ENCODE results near the gene ZFR. TPM values are rescaled to one million over a fixed set of nuclear protein-coding genes. Genes with fewer than 3 reads are reported as not detected.

ZFR gene
- polyA plus RNA-seq, 2 of the 4 experiments (the other 2 are of a cell fraction): 65.6 to 107 TPM

GRCh38 chr5:32455311-32455710 lies 10.8 kb upstream of the ZFR start:
- Histone ChIP-seq H3K4me1 (no peaks in the 10 kb centered on the region), H3K4me2 (no peak overlapping the region), H3K9me3 (no peaks in the 10 kb centered on the region), H3K27ac (no peak overlapping the region), H3K4me3 (no peak overlapping the region)
- CTCF ChIA-PET: interaction anchor here (1.6 kb wide), 1 partner anchor 35 kb away, joined by 6 read pairs; no protein-coding TSS in a partner anchor
- DNase-seq (ENCODE audit: low read depth in 1 of 2, low spot score in 1 of 2) (no peak), ATAC-seq (no peak), FAIRE-seq (no peak)
- TF ChIP-seq, protein P1, sequence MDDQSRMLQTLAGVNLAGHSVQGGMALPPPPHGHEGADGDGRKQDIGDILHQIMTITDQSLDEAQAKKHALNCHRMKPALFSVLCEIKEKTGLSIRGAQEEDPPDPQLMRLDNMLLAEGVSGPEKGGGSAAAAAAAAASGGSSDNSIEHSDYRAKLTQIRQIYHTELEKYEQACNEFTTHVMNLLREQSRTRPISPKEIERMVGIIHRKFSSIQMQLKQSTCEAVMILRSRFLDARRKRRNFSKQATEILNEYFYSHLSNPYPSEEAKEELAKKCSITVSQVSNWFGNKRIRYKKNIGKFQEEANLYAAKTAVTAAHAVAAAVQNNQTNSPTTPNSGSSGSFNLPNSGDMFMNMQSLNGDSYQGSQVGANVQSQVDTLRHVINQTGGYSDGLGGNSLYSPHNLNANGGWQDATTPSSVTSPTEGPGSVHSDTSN (IDR thresholded peaks at IDR 0.05): no peak
- TF ChIP-seq HEYL (CRISPR knock-in tag; IDR thresholded peaks at IDR 0.05): no peak
- TF ChIP-seq POLR2A (IDR thresholded peaks at IDR 0.05; ENCODE audit: low read length): no peak
- TF ChIP-seq HMGXB4 (CRISPR knock-in tag; IDR thresholded peaks at IDR 0.05; ENCODE audit: borderline replicate concordance): no peak
- TF ChIP-seq EP300 (IDR thresholded peaks at IDR 0.05): no peak
- TF ChIP-seq, protein P2, sequence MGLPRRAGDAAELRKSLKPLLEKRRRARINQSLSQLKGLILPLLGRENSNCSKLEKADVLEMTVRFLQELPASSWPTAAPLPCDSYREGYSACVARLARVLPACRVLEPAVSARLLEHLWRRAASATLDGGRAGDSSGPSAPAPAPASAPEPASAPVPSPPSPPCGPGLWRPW (IDR thresholded peaks at IDR 0.05): no peak
- no peak for TF ChIP-seq POLR2AphosphoS2 (conservative IDR thresholded peaks at IDR 0.05; ENCODE audit: low read length)
- POLR2A ChIA-PET: no interaction called here
- WGBS (ENCODE audit: missing lambda C conversion rate): 67% methylated on average over 6 of the region's 6 CpGs

- Histone ChIP-seq H3K4me2 (no peak overlapping the region), H3K27ac (no peak overlapping the region), H3K4me1 (no peaks in the 10 kb centered on the region), H3K9me3 (no peaks in the 10 kb centered on the region), H3K4me3 (no peak overlapping the region)
- TF ChIP-seq ESRRA (IDR thresholded peaks at IDR 0.05; ENCODE audit: borderline replicate concordance, low read length): no peak
- no peak for TF ChIP-seq RCOR1 (IDR thresholded peaks at IDR 0.05; ENCODE audit: low read depth, low read length)
- TF ChIP-seq RARB (CRISPR knock-in tag; IDR thresholded peaks at IDR 0.05): no peak
- no peak for TF ChIP-seq ZSCAN20 (CRISPR knock-in tag; IDR thresholded peaks at IDR 0.05)
- TF ChIP-seq CHD4 (IDR thresholded peaks at IDR 0.05; ENCODE audit: borderline replicate concordance): no peak
- no peak for TF ChIP-seq REST (IDR thresholded peaks at IDR 0.05)
- TF ChIP-seq EHMT2 (IDR thresholded peaks at IDR 0.05; ENCODE audit: low read depth): no peak
- no peak for TF ChIP-seq RFX5 (IDR thresholded peaks at IDR 0.05)
- TF ChIP-seq SMC3 (IDR thresholded peaks at IDR 0.05): no peak
- ATAC-seq (no peak), DNase-seq (ENCODE audit: low read depth in 1 of 2, low spot score in 1 of 2) (no peak), FAIRE-seq (no peak)
- ChIA-PET POLR2A (no interaction called here), CTCF (interaction anchor here (1.6 kb wide), 1 partner anchor 35 kb away, joined by 6 read pairs; no protein-coding TSS in a partner anchor)
- WGBS (ENCODE audit: missing lambda C conversion rate): 77% methylated on average over 4 of the region's 5 CpGs
Measured at GRCh38 chr5:32454821-32455220, 10.3 kb upstream of the ZFR start.

- ChIA-PET POLR2A (interaction anchor here (1.3 kb wide), 1 partner anchor 9 kb away, joined by 5 read pairs; the partner anchor contains the start of gene ZFR), CTCF (interaction anchor here (0.6 to 1.2 kb wide), 3 partner anchors 34 to 818 kb away, joined by 3 to 4 read pairs (median 3); no protein-coding TSS in a partner anchor)
- FAIRE-seq: no peak
- Histone ChIP-seq H3K4me3 (no peak overlapping the region), H3K4me1 (no peaks in the 10 kb centered on the region), H3K4me2 (no peak overlapping the region), H3K9me3 (no peaks in the 10 kb centered on the region), H3K27ac (no peak overlapping the region)
- no peak for ATAC-seq
- 58% methylated on average over 5 of the region's 5 CpGs for WGBS (ENCODE audit: missing lambda C conversion rate)
- DNase-seq (ENCODE audit: low read depth in 1 of 2, low spot score in 1 of 2): no peak
- TF ChIP-seq CBX2 (IDR thresholded peaks at IDR 0.05; ENCODE audit: borderline replicate concordance, low read depth) (no peak), HOXB13 (CRISPR knock-in tag; IDR thresholded peaks at IDR 0.05; ENCODE audit: low read depth) (no peak), RCOR1 (IDR thresholded peaks at IDR 0.05; ENCODE audit: low read depth, low read length) (no peak), FOXS1 (CRISPR knock-in tag; IDR thresholded peaks at IDR 0.05) (no peak), SMC3 (IDR thresholded peaks at IDR 0.05) (no peak), ESRRA (IDR thresholded peaks at IDR 0.05; ENCODE audit: borderline replicate concordance, low read length) (no peak), REST (IDR thresholded peaks at IDR 0.05) (no peak), RARB (CRISPR knock-in tag; IDR thresholded peaks at IDR 0.05) (no peak), EP300 (IDR thresholded peaks at IDR 0.05) (no peak), TP53 (CRISPR knock-in tag; IDR thresholded peaks at IDR 0.05) (no peak), BHLHE40 (IDR thresholded peaks at IDR 0.05; ENCODE audit: low read depth, low read length) (no peak), FOSL2 (IDR thresholded peaks at IDR 0.05) (no peak), FOSL2 (CRISPR knock-in tag; IDR thresholded peaks at IDR 0.05) (no peak)
- TF ChIP-seq, protein P2 (IDR thresholded peaks at IDR 0.05): no peak
Measured at GRCh38 chr5:32453916-32454315, 9.4 kb upstream of the ZFR start.

All from A549 (cell line).